Prostate gland (tissue), 2 donors: ENCODE measurements around the gene FAM3A.
"Not testable (repeated sequence)": the region's sequence is repeated elsewhere in the genome, so short reads cannot be mapped to it uniquely, and the experiment has no call there.

Experiments
- CTCF ChIP-seq, 4 experiments: fragments of 200-600 bp in 2 of 4; fragments of 450-650 bp in 2 of 4; sonication (generic) in 2 of 4; IDR thresholded peaks; 1 replicate in 3 of 4; 2 replicates in 1 of 4; pipeline ENCODE4 v1.5.1; 2016 to 2019; ENCODE audit warnings: antibody characterized with exemption in 4 of 4, mild to moderate bottlenecking in 2 of 4, moderate library complexity in 2 of 4
- POLR2A ChIP-seq: fragments of 450-650 bp; IDR thresholded peaks from one replicate; pipeline ENCODE4 v1.6.1; 2016; ENCODE audit warnings: antibody characterized with exemption, mild to moderate bottlenecking
- POLR2AphosphoS5 ChIP-seq: sonication (generic); formaldehyde crosslinking; IDR thresholded peaks from one replicate; pipeline ENCODE4 v1.6.1; 2017; ENCODE audit warnings: antibody characterized with exemption

DNA sequence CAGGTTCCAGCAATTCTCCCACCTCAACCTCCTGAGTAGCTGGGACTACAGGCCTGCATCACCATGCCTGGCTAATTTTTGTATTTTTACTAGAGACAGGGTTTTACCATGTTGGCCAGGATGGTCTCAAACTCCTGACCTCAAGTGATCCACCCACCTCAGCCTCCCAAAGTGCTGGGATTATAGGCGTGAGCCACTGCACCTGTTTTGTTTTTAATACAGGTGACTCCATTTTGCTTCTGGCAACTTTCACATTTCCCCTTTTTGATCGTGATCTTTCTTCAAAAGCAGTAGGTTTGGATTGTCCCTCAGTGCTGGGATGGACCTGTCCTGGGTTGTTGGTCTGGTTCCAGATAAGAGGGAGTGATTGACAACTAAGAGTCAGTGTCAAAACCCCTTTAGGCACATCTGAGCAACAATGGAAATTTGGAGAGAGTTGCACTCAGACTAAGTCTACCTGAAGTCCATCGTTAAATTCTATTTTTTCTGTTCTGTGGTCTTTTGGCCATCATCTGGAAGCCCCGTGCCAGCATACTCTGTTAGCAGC, 19.4 kb downstream of the FAM3A start:
- not testable (repeated sequence) for TF ChIP-seq POLR2A; CTCF (IDR thresholded peaks at IDR 0.05); POLR2AphosphoS5
